Measurements from ENCODE around the gene RABGAP1L.

RABGAP1L gene

GRCh38 chr1:174269989-174270651 lies 110.8 kb downstream of the RABGAP1L start:
- Histone ChIP-seq H3K14ac (ENCODE audit: low read length) (no peak overlapping the region), H3K9me3 (replicated peaks in 1 of 2; ENCODE audit: control insufficient read depth in 2 of 2, insufficient read depth in 1 of 2, low read depth in 1 of 2, low read length in 2 of 2) (no peaks in the 10 kb centered on the region), H4K91ac (ENCODE audit: low read depth, low read length, poor library complexity) (no peak overlapping the region), H3K4me2 (ENCODE audit: insufficient read depth, low read length, poor library complexity, severe bottlenecking) (no peak overlapping the region), H3K27me3 (ENCODE audit: control insufficient read depth in 3 of 3, insufficient read depth in 3 of 3, low read depth in 1 of 3, low read length in 3 of 3) (no peaks in the 10 kb centered on the region), H3K9ac (ENCODE audit: low read depth, low read length, poor library complexity) (no peak overlapping the region), H2BK120ac (ENCODE audit: low read depth, low read length) (no peak overlapping the region), H3K18ac (ENCODE audit: low read length) (no peak overlapping the region), H3K27ac (replicated peaks; ENCODE audit: low read length) (no peak overlapping the region), H2BK15ac (ENCODE audit: low read length) (no peak overlapping the region), H3K4me1 (ENCODE audit: control insufficient read depth in 2 of 2, insufficient read depth in 1 of 2, low read depth in 1 of 2, low read length in 2 of 2) (no peaks in the 10 kb centered on the region), H2BK5ac (ENCODE audit: low read length) (no peak overlapping the region), H2AFZ (ENCODE audit: low read length) (no peak overlapping the region), H3K23ac (ENCODE audit: low read depth, low read length, poor library complexity) (no peak overlapping the region), H3K36me3 (replicated peaks in 1 of 2; ENCODE audit: control insufficient read depth in 2 of 2, insufficient read depth in 2 of 2, low read length in 2 of 2) (no peaks in the 10 kb centered on the region), H2BK12ac (ENCODE audit: low read length) (no peak overlapping the region), H3K79me1 (ENCODE audit: low read depth, low read length) (no peaks in the 10 kb centered on the region), H4K8ac (ENCODE audit: low read depth, low read length) (no peak overlapping the region), H2AK5ac (ENCODE audit: low read depth, low read length) (no peak overlapping the region), H3K4ac (ENCODE audit: low read length) (no peak overlapping the region), H3K4me3 (ENCODE audit: low read length in 2 of 2) (no peak overlapping the region)
- WGBS, 2 donors (ENCODE audit: extremely low coverage in 2 of 2, insufficient read length in 2 of 2, insufficient replicate concordance in 1 of 2) = no CpG with 5 or more reads among the region's 1 CpG
- no peak for DNase-seq (ENCODE audit: low spot score)

GRCh38 chr1:174273190-174273589 lies 113.9 kb downstream of the RABGAP1L start:
- DNase-seq (ENCODE audit: low spot score) = no peak
- no peak overlapping the region for H3K9ac ChIP-seq (ENCODE audit: low read depth, low read length, poor library complexity)
- no peak overlapping the region for H2BK12ac ChIP-seq (ENCODE audit: low read length)
- no peak overlapping the region for H4K91ac ChIP-seq (ENCODE audit: low read depth, low read length, poor library complexity)
- no peak overlapping the region for H3K14ac ChIP-seq (ENCODE audit: low read length)
- no peak overlapping the region for H4K8ac ChIP-seq (ENCODE audit: low read depth, low read length)
- no peak overlapping the region for H2BK5ac ChIP-seq (ENCODE audit: low read length)
- H3K4me3 ChIP-seq (ENCODE audit: low read length in 2 of 2) = no peak overlapping the region
- H3K9me3 ChIP-seq (replicated peaks in 1 of 2; ENCODE audit: control insufficient read depth in 2 of 2, insufficient read depth in 1 of 2, low read depth in 1 of 2, low read length in 2 of 2) = no peaks in the 10 kb centered on the region
- H2BK15ac ChIP-seq (ENCODE audit: low read length) = no peak overlapping the region
- no peak overlapping the region for H3K4me2 ChIP-seq (ENCODE audit: insufficient read depth, low read length, poor library complexity, severe bottlenecking)
- no peaks in the 10 kb centered on the region for H3K79me1 ChIP-seq (ENCODE audit: low read depth, low read length)
- no peaks in the 10 kb centered on the region for H3K27me3 ChIP-seq (ENCODE audit: control insufficient read depth in 3 of 3, insufficient read depth in 3 of 3, low read depth in 1 of 3, low read length in 3 of 3)
- no peak overlapping the region for H3K18ac ChIP-seq (ENCODE audit: low read length)
- H3K36me3 ChIP-seq (replicated peaks in 1 of 2; ENCODE audit: control insufficient read depth in 2 of 2, insufficient read depth in 2 of 2, low read length in 2 of 2) = no peaks in the 10 kb centered on the region
- no peaks in the 10 kb centered on the region for H3K4me1 ChIP-seq (ENCODE audit: control insufficient read depth in 2 of 2, insufficient read depth in 1 of 2, low read depth in 1 of 2, low read length in 2 of 2)
- no peak overlapping the region for H3K4ac ChIP-seq (ENCODE audit: low read length)
- H2AFZ ChIP-seq (ENCODE audit: low read length) = no peak overlapping the region
- H2BK120ac ChIP-seq (ENCODE audit: low read depth, low read length) = no peak overlapping the region
- no peak overlapping the region for H2AK5ac ChIP-seq (ENCODE audit: low read depth, low read length)
- H3K23ac ChIP-seq (ENCODE audit: low read depth, low read length, poor library complexity) = no peak overlapping the region
- H3K27ac ChIP-seq (replicated peaks; ENCODE audit: low read length) = no peak overlapping the region

- Histone ChIP-seq H2AK5ac (ENCODE audit: low read depth, low read length) (no peak overlapping the region), H4K8ac (ENCODE audit: low read depth, low read length) (no peak overlapping the region), H3K9ac (ENCODE audit: low read depth, low read length, poor library complexity) (no peak overlapping the region), H3K14ac (ENCODE audit: low read length) (no peak overlapping the region), H4K91ac (ENCODE audit: low read depth, low read length, poor library complexity) (no peak overlapping the region), H3K79me1 (ENCODE audit: low read depth, low read length) (no peaks in the 10 kb centered on the region), H2BK5ac (ENCODE audit: low read length) (no peak overlapping the region), H2AFZ (ENCODE audit: low read length) (no peak overlapping the region), H3K18ac (ENCODE audit: low read length) (no peak overlapping the region), H3K4me1 (ENCODE audit: control insufficient read depth in 2 of 2, insufficient read depth in 1 of 2, low read depth in 1 of 2, low read length in 2 of 2) (no peaks in the 10 kb centered on the region), H3K4me2 (ENCODE audit: insufficient read depth, low read length, poor library complexity, severe bottlenecking) (no peak overlapping the region), H2BK120ac (ENCODE audit: low read depth, low read length) (no peak overlapping the region), H3K4ac (ENCODE audit: low read length) (no peak overlapping the region), H2BK15ac (ENCODE audit: low read length) (no peak overlapping the region), H2BK12ac (ENCODE audit: low read length) (no peak overlapping the region), H3K27me3 (ENCODE audit: control insufficient read depth in 3 of 3, insufficient read depth in 3 of 3, low read depth in 1 of 3, low read length in 3 of 3) (no peaks in the 10 kb centered on the region), H3K23ac (ENCODE audit: low read depth, low read length, poor library complexity) (no peak overlapping the region), H3K27ac (replicated peaks; ENCODE audit: low read length) (no peak overlapping the region), H3K36me3 (replicated peaks in 1 of 2; ENCODE audit: control insufficient read depth in 2 of 2, insufficient read depth in 2 of 2, low read length in 2 of 2) (no peaks in the 10 kb centered on the region), H3K4me3 (ENCODE audit: low read length in 2 of 2) (no peak overlapping the region), H3K9me3 (replicated peaks in 1 of 2; ENCODE audit: control insufficient read depth in 2 of 2, insufficient read depth in 1 of 2, low read depth in 1 of 2, low read length in 2 of 2) (no peaks in the 10 kb centered on the region)
- DNase-seq (ENCODE audit: low spot score) = no peak
Measured at GRCh38 chr1:174273776-174274175, 114.5 kb downstream of the RABGAP1L start.

GRCh38 chr1:174274452-174274851 lies 115.1 kb downstream of the RABGAP1L start:
- no peak overlapping the region for H2BK5ac ChIP-seq (ENCODE audit: low read length)
- no peak overlapping the region for H3K18ac ChIP-seq (ENCODE audit: low read length)
- H3K14ac ChIP-seq (ENCODE audit: low read length) = no peak overlapping the region
- no peak overlapping the region for H3K9ac ChIP-seq (ENCODE audit: low read depth, low read length, poor library complexity)
- H2BK120ac ChIP-seq (ENCODE audit: low read depth, low read length) = no peak overlapping the region
- no peak overlapping the region for H3K4ac ChIP-seq (ENCODE audit: low read length)
- H3K79me1 ChIP-seq (ENCODE audit: low read depth, low read length) = no peaks in the 10 kb centered on the region
- DNase-seq (ENCODE audit: low spot score) = no peak
- no peak overlapping the region for H2AFZ ChIP-seq (ENCODE audit: low read length)
- H3K27me3 ChIP-seq (ENCODE audit: control insufficient read depth in 3 of 3, insufficient read depth in 3 of 3, low read depth in 1 of 3, low read length in 3 of 3) = no peaks in the 10 kb centered on the region
- no peak overlapping the region for H2BK15ac ChIP-seq (ENCODE audit: low read length)
- WGBS, 2 donors (ENCODE audit: extremely low coverage in 2 of 2, insufficient read length in 2 of 2, insufficient replicate concordance in 1 of 2) = no CpG with 5 or more reads among the region's 3 CpGs
- H3K23ac ChIP-seq (ENCODE audit: low read depth, low read length, poor library complexity) = no peak overlapping the region
- no peaks in the 10 kb centered on the region for H3K9me3 ChIP-seq (replicated peaks in 1 of 2; ENCODE audit: control insufficient read depth in 2 of 2, insufficient read depth in 1 of 2, low read depth in 1 of 2, low read length in 2 of 2)
- no peak overlapping the region for H2BK12ac ChIP-seq (ENCODE audit: low read length)
- no peak overlapping the region for H3K4me2 ChIP-seq (ENCODE audit: insufficient read depth, low read length, poor library complexity, severe bottlenecking)
- no peak overlapping the region for H4K91ac ChIP-seq (ENCODE audit: low read depth, low read length, poor library complexity)
- no peak overlapping the region for H4K8ac ChIP-seq (ENCODE audit: low read depth, low read length)
- H3K36me3 ChIP-seq (replicated peaks in 1 of 2; ENCODE audit: control insufficient read depth in 2 of 2, insufficient read depth in 2 of 2, low read length in 2 of 2) = no peaks in the 10 kb centered on the region
- no peak overlapping the region for H3K4me3 ChIP-seq (ENCODE audit: low read length in 2 of 2)
- no peak overlapping the region for H2AK5ac ChIP-seq (ENCODE audit: low read depth, low read length)
- H3K4me1 ChIP-seq (ENCODE audit: control insufficient read depth in 2 of 2, insufficient read depth in 1 of 2, low read depth in 1 of 2, low read length in 2 of 2) = no peaks in the 10 kb centered on the region
- H3K27ac ChIP-seq (replicated peaks; ENCODE audit: low read length) = no peak overlapping the region

Data from neuronal stem cell (in vitro differentiated cells).